ENCODE results near the gene CD38. TPM values are rescaled to one million over a fixed set of nuclear protein-coding genes. Genes with fewer than 3 reads are reported as not detected.

Gene CD38
- total RNA-seq, 1 experiment from 2014 or later: 0.17 TPM

DNA sequence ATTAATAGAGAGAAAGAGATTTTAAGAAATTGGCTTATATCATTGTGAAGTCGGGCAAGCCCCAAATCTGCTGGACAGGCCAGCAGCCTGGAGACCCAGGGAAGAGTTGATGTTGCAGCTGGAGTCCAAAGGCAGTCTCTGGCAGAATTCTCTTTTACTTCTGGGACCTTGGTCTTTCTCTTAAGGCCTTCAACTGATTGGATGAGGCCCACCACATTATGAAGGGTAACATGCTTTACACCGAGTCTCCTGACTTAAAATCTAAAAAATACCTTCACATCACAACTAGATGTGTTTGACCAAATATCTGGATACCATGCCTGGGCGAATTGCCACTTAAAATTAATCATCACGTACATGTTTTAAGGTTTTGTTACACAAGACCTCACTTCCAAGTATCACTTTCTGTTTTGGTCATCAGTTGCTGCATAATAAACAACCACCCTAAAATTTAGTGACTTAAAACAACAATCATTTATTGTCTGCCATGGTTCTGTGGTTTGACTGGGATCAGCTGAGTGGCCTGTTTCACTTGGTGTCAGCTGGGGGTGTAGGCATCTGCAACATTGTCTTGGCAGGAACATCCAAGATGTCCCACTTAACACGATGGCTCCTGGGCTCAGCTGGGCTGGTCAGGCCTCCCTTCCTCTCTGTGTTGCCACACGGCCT is 3.4 kb downstream of the CD38 start (continued):
- no peak for TF ChIP-seq ATF2 (CRISPR knock-in tag; IDR thresholded peaks at IDR 0.05; ENCODE audit: borderline replicate concordance, low read depth)
- TF ChIP-seq, protein P1, sequence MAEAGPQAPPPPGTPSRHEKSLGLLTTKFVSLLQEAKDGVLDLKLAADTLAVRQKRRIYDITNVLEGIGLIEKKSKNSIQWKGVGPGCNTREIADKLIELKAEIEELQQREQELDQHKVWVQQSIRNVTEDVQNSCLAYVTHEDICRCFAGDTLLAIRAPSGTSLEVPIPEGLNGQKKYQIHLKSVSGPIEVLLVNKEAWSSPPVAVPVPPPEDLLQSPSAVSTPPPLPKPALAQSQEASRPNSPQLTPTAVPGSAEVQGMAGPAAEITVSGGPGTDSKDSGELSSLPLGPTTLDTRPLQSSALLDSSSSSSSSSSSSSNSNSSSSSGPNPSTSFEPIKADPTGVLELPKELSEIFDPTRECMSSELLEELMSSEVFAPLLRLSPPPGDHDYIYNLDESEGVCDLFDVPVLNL (CRISPR knock-in tag; IDR thresholded peaks at IDR 0.05; ENCODE audit: borderline replicate concordance, low read depth): no peak
- no peak for TF ChIP-seq TP53 (CRISPR knock-in tag; IDR thresholded peaks at IDR 0.05)
- no peak for TF ChIP-seq AR (CRISPR knock-in tag; IDR thresholded peaks at IDR 0.05)
- TF ChIP-seq, protein P2, sequence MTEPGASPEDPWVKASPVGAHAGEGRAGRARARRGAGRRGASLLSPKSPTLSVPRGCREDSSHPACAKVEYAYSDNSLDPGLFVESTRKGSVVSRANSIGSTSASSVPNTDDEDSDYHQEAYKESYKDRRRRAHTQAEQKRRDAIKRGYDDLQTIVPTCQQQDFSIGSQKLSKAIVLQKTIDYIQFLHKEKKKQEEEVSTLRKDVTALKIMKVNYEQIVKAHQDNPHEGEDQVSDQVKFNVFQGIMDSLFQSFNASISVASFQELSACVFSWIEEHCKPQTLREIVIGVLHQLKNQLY (CRISPR knock-in tag; IDR thresholded peaks at IDR 0.05): no peak
- TF ChIP-seq ZNF219 (CRISPR knock-in tag; IDR thresholded peaks at IDR 0.05; ENCODE audit: borderline replicate concordance): no peak
- TF ChIP-seq ZNF425 (CRISPR knock-in tag; conservative IDR thresholded peaks at IDR 0.05): no peak
- no peak for TF ChIP-seq ZNF671 (CRISPR knock-in tag; IDR thresholded peaks at IDR 0.05)
- TF ChIP-seq TEAD4 (CRISPR knock-in tag; IDR thresholded peaks at IDR 0.05): no peak
- TF ChIP-seq KAT7 (CRISPR knock-in tag; IDR thresholded peaks at IDR 0.05; ENCODE audit: borderline replicate concordance): no peak
- TF ChIP-seq, protein P3, sequence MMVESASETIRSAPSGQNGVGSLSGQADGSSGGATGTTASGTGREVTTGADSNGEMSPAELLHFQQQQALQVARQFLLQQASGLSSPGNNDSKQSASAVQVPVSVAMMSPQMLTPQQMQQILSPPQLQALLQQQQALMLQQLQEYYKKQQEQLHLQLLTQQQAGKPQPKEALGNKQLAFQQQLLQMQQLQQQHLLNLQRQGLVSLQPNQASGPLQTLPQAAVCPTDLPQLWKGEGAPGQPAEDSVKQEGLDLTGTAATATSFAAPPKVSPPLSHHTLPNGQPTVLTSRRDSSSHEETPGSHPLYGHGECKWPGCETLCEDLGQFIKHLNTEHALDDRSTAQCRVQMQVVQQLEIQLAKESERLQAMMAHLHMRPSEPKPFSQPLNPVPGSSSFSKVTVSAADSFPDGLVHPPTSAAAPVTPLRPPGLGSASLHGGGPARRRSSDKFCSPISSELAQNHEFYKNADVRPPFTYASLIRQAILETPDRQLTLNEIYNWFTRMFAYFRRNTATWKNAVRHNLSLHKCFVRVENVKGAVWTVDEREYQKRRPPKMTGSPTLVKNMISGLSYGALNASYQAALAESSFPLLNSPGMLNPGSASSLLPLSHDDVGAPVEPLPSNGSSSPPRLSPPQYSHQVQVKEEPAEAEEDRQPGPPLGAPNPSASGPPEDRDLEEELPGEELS (CRISPR knock-in tag; IDR thresholded peaks at IDR 0.05): no peak
- no peak for TF ChIP-seq IRF2 (CRISPR knock-in tag; IDR thresholded peaks at IDR 0.05; ENCODE audit: borderline replicate concordance, low read depth)
- TF ChIP-seq TCF7 (CRISPR knock-in tag; IDR thresholded peaks at IDR 0.05; ENCODE audit: low read depth): no peak

DNA sequence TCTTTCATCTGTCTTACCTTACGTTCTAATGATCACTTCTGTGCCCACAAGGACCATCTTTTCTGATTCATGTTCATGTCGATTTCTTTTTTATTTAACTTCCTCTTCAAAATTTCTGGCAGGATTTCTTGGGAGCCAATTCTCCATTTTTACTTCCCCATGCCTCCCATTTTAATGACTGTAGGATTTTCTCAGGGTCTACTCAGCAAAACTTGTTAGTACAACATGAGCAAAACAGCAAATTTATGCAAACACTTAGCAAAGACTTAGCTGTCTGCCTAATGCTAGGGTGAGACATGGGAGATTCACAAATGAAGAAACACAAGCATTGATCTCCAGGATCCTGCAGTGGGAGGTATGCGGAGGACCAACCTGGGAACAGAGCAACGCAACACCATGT is 5.5 kb downstream of the CD38 start:
- Mint-ChIP-seq H3K27ac (no peak overlapping the region), H3K4me1 (peaks cover 14% of the 10 kb centered on the region), H3K27me3 (ENCODE audit: low read depth) (peaks cover 36% of the 10 kb centered on the region), H3K4me3 (no peak overlapping the region), H3K36me3 (peaks cover 29% of the 10 kb centered on the region), H3K9me3 (peaks cover 32% of the 10 kb centered on the region)
- DNase-seq (ENCODE audit: low spot score) (no peak), ATAC-seq (no peak)
- ChIA-PET CTCF (interaction anchor here (0.5 to 1.4 kb wide), 2 partner anchors 22 to 108 kb away, joined by 3 to 5 read pairs; no protein-coding TSS in a partner anchor), POLR2A (no interaction called here)
- TF ChIP-seq ZBTB21 (CRISPR knock-in tag; IDR thresholded peaks at IDR 0.05; ENCODE audit: borderline replicate concordance): no peak
- TF ChIP-seq, protein P4, sequence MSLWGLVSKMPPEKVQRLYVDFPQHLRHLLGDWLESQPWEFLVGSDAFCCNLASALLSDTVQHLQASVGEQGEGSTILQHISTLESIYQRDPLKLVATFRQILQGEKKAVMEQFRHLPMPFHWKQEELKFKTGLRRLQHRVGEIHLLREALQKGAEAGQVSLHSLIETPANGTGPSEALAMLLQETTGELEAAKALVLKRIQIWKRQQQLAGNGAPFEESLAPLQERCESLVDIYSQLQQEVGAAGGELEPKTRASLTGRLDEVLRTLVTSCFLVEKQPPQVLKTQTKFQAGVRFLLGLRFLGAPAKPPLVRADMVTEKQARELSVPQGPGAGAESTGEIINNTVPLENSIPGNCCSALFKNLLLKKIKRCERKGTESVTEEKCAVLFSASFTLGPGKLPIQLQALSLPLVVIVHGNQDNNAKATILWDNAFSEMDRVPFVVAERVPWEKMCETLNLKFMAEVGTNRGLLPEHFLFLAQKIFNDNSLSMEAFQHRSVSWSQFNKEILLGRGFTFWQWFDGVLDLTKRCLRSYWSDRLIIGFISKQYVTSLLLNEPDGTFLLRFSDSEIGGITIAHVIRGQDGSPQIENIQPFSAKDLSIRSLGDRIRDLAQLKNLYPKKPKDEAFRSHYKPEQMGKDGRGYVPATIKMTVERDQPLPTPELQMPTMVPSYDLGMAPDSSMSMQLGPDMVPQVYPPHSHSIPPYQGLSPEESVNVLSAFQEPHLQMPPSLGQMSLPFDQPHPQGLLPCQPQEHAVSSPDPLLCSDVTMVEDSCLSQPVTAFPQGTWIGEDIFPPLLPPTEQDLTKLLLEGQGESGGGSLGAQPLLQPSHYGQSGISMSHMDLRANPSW (CRISPR knock-in tag; conservative IDR thresholded peaks at IDR 0.05; ENCODE audit: low read depth): no peak
- no peak for TF ChIP-seq TEAD1 (CRISPR knock-in tag; IDR thresholded peaks at IDR 0.05)
- TF ChIP-seq, protein P5, sequence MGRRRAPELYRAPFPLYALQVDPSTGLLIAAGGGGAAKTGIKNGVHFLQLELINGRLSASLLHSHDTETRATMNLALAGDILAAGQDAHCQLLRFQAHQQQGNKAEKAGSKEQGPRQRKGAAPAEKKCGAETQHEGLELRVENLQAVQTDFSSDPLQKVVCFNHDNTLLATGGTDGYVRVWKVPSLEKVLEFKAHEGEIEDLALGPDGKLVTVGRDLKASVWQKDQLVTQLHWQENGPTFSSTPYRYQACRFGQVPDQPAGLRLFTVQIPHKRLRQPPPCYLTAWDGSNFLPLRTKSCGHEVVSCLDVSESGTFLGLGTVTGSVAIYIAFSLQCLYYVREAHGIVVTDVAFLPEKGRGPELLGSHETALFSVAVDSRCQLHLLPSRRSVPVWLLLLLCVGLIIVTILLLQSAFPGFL (CRISPR knock-in tag; IDR thresholded peaks at IDR 0.05; ENCODE audit: borderline replicate concordance): no peak
- TF ChIP-seq USF2 (CRISPR knock-in tag; IDR thresholded peaks at IDR 0.05): no peak
- no peak for TF ChIP-seq GRHL2 (CRISPR knock-in tag; IDR thresholded peaks at IDR 0.05; ENCODE audit: insufficient replicate concordance, severe bottlenecking)

Data from WTC11 (cell line).